B cell (primary cell): ENCODE data around the gene AIRE. TPM values are rescaled to one million over a fixed set of nuclear protein-coding genes. Genes with fewer than 3 reads are reported as not detected.

ENCODE experiments used
- ATAC-seq: fragments of 200-7000 bp; cut with Tn5 transposase; one replicate; pipeline ENCODE4 v1.10.0; 2021; ENCODE audit warnings: low read depth, mild to moderate bottlenecking, moderate number of reproducible peaks, moderate library complexity
- CTCF ChIA-PET: fragments of 350-600 bp; sonication (Branson Sonifier 250); formaldehyde crosslinking; loops from one replicate; lab custom pipeline; 2021; ENCODE audit warnings: antibody characterized with exemption, inconsistent platforms; lab: Charles Lee
- POLR2A ChIA-PET: fragments of 350-600 bp; sonication (Branson Sonifier 250); formaldehyde crosslinking; loops from one replicate; lab custom pipeline; 2021; ENCODE audit warnings: antibody characterized with exemption; lab: Charles Lee
- DNase-seq: peaks from one replicate; pipeline ENCODE4 v3.0.0; 2013
- H2AFZ ChIP-seq: 2 replicates; pipeline ENCODE4 v1.6.1; 2012; ENCODE audit warnings: mild to moderate bottlenecking, low read depth, low read length; ENCODE audit not compliant: insufficient read depth, poor library complexity, severe bottlenecking
- H3K27ac ChIP-seq, 2 donors: 1 replicate in 1 of 2; 2 replicates in 1 of 2; pipeline ENCODE4 v1.5.1; 2012 to 2013; ENCODE audit warnings: low read length in 2 of 2, mild to moderate bottlenecking in 2 of 2, moderate library complexity in 1 of 2
- H3K27me3 ChIP-seq, 4 experiments: fragments of 200-600 bp in 1 of 4; sonication (generic) in 1 of 4; replicated peaks in 1 of 4; 1 replicate in 2 of 4; 2 replicates in 2 of 4; pipeline versions ENCODE4 v1.6.1 to v1.7.0; 2013 to 2016; ENCODE audit warnings: low read length in 3 of 4, mild to moderate bottlenecking in 2 of 4, mixed read lengths in 1 of 4, moderate library complexity in 1 of 4; ENCODE audit not compliant: insufficient read depth in 4 of 4, control insufficient read depth in 3 of 4; ENCODE audit errors: control extremely low read depth in 1 of 4
- H3K36me3 ChIP-seq, 2 experiments: replicated peaks in 1 of 2; 1 replicate in 1 of 2; 2 replicates in 1 of 2; pipeline versions ENCODE4 v1.6.1 to v1.7.1; 2013; ENCODE audit warnings: low read length in 1 of 2; ENCODE audit not compliant: insufficient read depth in 2 of 2, control insufficient read depth in 1 of 2; ENCODE audit errors: control extremely low read depth in 1 of 2, extremely low read depth in 1 of 2
- H3K4me1 ChIP-seq, 2 donors: fragments of 200-600 bp in 1 of 2; sonication (generic) in 1 of 2; 1 replicate in 1 of 2; 2 replicates in 1 of 2; pipeline versions ENCODE4 v1.5.1 to v1.6.1; 2013 to 2017; ENCODE audit warnings: low read length in 2 of 2; ENCODE audit not compliant: control insufficient read depth in 2 of 2, insufficient read depth in 2 of 2
- H3K4me2 ChIP-seq: replicated peaks from 2 replicates; pipeline ENCODE3; 2012; ENCODE audit warnings: mild to moderate bottlenecking, low read depth, low read length; ENCODE audit not compliant: poor library complexity, severe bottlenecking
- H3K4me3 ChIP-seq, 5 experiments: fragments of 200-600 bp in 1 of 5; sonication (generic) in 1 of 5; 1 replicate in 3 of 5; 2 replicates in 2 of 5; pipeline versions ENCODE4 v1.5.1 to v1.7.0; 2011 to 2016; ENCODE audit warnings: low read length in 4 of 5, mild to moderate bottlenecking in 4 of 5, low read depth in 2 of 5, control low read depth in 1 of 5, moderate library complexity in 1 of 5; ENCODE audit not compliant: insufficient read depth in 1 of 5; ENCODE audit errors: control extremely low read depth in 1 of 5, extremely low read depth in 1 of 5
- H3K79me2 ChIP-seq: fragments of 200-600 bp; sonication (generic); one replicate; pipeline ENCODE4 v1.6.0; 2016; ENCODE audit warnings: low read length; ENCODE audit not compliant: control insufficient read depth, insufficient read depth
- H3K9ac ChIP-seq: fragments of 200-600 bp; sonication (generic); 2 replicates; pipeline ENCODE4 v1.6.1; 2017; ENCODE audit warnings: mild to moderate bottlenecking, low read length, moderate library complexity
- H3K9me3 ChIP-seq, 3 donors: one replicate each; pipeline versions ENCODE4 v1.6.1 to v1.7.1; 2013; ENCODE audit warnings: low read length in 2 of 3; ENCODE audit not compliant: control insufficient read depth in 2 of 3, insufficient read depth in 1 of 3; ENCODE audit errors: control extremely low read depth in 1 of 3
- H4K20me1 ChIP-seq: 2 replicates; pipeline ENCODE4 v1.6.0; 2012; ENCODE audit warnings: mild to moderate bottlenecking, low read length; ENCODE audit not compliant: insufficient read depth, control insufficient read depth, poor library complexity, severe bottlenecking
- H3K27ac Mint-ChIP-seq: one replicate; pipeline ENCODE4 v1.8.0; 2021; ENCODE audit warnings: mixed read lengths
- H3K27me3 Mint-ChIP-seq: one replicate; pipeline ENCODE4 v1.8.0; 2021; ENCODE audit warnings: mixed read lengths
- H3K4me1 Mint-ChIP-seq: one replicate; pipeline ENCODE4 v1.8.0; 2021; ENCODE audit warnings: mixed read lengths
- H3K4me3 Mint-ChIP-seq: one replicate; pipeline ENCODE4 v1.8.0; 2021; ENCODE audit warnings: mixed read lengths
- H3K9me3 Mint-ChIP-seq: one replicate; pipeline ENCODE4 v1.8.0; 2022; ENCODE audit warnings: mixed read lengths; ENCODE audit not compliant: insufficient read depth
- CTCF ChIP-seq: fragments of 200-600 bp; IDR thresholded peaks from one replicate; pipeline ENCODE4 v1.8.0; 2022; ENCODE audit warnings: antibody characterized with exemption, mild to moderate bottlenecking
- EZH2 ChIP-seq: IDR thresholded peaks from 2 replicates; pipeline ENCODE4 v1.6.1; 2012; ENCODE audit warnings: borderline replicate concordance, low read depth, mild to moderate bottlenecking, moderate library complexity, low read length; ENCODE audit not compliant: insufficient read depth, poor library complexity, severe bottlenecking
- WGBS: methylation state at CpG from one replicate; pipeline ENCODE4 v1.1.5; 2013; ENCODE audit warnings: missing lambda C conversion rate; ENCODE audit not compliant: insufficient coverage; 5-methylcytosine and 5-hydroxymethylcytosine counted together
- intact Hi-C: fragments of 100-400 bp; cut with micrococcal nuclease; formaldehyde crosslinking; loops from one replicate; pipeline ENCODE4 v1.10.0; 2022
- polyA plus RNA-seq: library from polyadenylated mRNA; depleted of rRNA; stranded (reverse); fragments of >200 nt; gene quantifications from 2 replicates; pipeline ENCODE4 v1.2.3, GENCODE V29; 2012
- total RNA-seq, 2 donors: library from RNA; stranded (reverse); fragments of 120-200 nt in 1 of 2; gene quantifications; 1 replicate in 1 of 2; 2 replicates in 1 of 2; pipeline versions ENCODE4 v1.2.3 to v1.2.4, GENCODE V29; 2013 to 2022

The AIRE gene
- total and polyA plus RNA-seq, 2 donors (not counting 1 experiment from before 2014, with no cell fraction given) = 0.37 TPM; not detected in 1

GRCh38 chr21:44299458-44300261, 14.0 kb downstream of the AIRE start, which contains the start of gene PFKL:
TSS of gene PFKL (plus strand) at chr21:44300053. CDS start at chr21:44300106, 53 bp downstream.
- H3K4me3 Mint-ChIP-seq = peak within 1 kb of the TSS; percentile 91
- H3K36me3 ChIP-seq = no peaks in the 10 kb centered on the region
- H2AFZ ChIP-seq = peak within 1 kb of the TSS; percentile 73
- peaks cover 45% of the 10 kb centered on the region for H3K79me2 ChIP-seq
- POLR2A ChIA-PET = interaction anchor here (0.6 to 1.1 kb wide), 3 partner anchors 236 to 380 kb away, joined by 3 to 7 read pairs (median 4); no protein-coding TSS in a partner anchor
- H3K27me3 Mint-ChIP-seq = no peaks in the 10 kb centered on the region
- peaks cover 42% of the 10 kb centered on the region for H4K20me1 ChIP-seq
- peak; percentile 90 for DNase-seq
- H3K4me1 ChIP-seq = peaks cover 72 to 88% of the 10 kb centered on the region in 2 donors
- peak within 1 kb of the TSS; percentile 0 to 82 (median 72) for H3K4me3 ChIP-seq
- peak within 1 kb of the TSS; percentile 98 for H3K4me2 ChIP-seq
- H3K27ac Mint-ChIP-seq = peak within 1 kb of the TSS; percentile 97
- H3K9ac ChIP-seq = peak within 1 kb of the TSS; percentile 79
- H3K4me1 Mint-ChIP-seq = peaks cover 67% of the 10 kb centered on the region
- no peaks in the 10 kb centered on the region for H3K27me3 ChIP-seq
- peak within 1 kb of the TSS; percentile 91 to 94 for H3K27ac ChIP-seq
- peak; percentile 72 for ATAC-seq
- WGBS = under 1% methylated on average over 94 of the region's 94 CpGs
- TF ChIP-seq CTCF = no peak
- no peak for TF ChIP-seq EZH2
- H3K9me3 ChIP-seq = no peaks in the 10 kb centered on the region
- no peaks in the 10 kb centered on the region for H3K9me3 Mint-ChIP-seq
- CTCF ChIA-PET = interaction anchor here (0.6 to 1.2 kb wide), 2 partner anchors 209 to 224 kb away, joined by 3 to 6 read pairs; no protein-coding TSS in a partner anchor
- intact Hi-C loops = loop anchor here (1.0 to 10.0 kb wide), 2 partner anchors 40 to 285 kb away; partner anchors contain the start of genes CFAP410 and TRAPPC10
